ENCODE data around the gene ATOX1. TPM values are rescaled to one million over a fixed set of nuclear protein-coding genes. Genes with fewer than 3 reads are reported as not detected.

ATOX1 gene
- total and polyA plus RNA-seq, 2 experiments from 2014 or later, result 118 to 134 TPM

DNA sequence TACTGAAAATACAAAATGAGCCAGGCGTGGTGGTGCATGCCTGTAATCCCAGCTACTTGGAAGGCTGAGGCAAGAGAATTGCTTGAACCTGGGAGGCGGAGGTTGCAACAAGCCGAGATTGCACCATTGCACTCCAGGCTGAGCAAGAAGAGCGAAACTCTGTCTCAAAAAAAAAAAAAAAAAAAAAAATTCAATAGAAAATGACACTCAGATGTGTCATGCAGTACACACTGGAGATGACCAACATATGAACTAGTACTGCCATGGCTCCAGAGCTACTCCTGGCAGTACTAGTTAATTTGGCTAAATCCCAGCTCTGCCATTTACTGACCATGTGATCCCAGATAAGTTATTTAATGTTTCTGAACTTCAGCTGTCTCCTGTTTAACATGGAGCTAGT, 7.3 kb downstream of the ATOX1 start (continued):
- TF ChIP-seq EZH2phosphoT487 (IDR thresholded peaks at IDR 0.05; ENCODE audit: unreplicated experiment) (no peak), ZNF462 (CRISPR knock-in tag; IDR thresholded peaks at IDR 0.05) (no peak), ZNF331 (CRISPR knock-in tag; IDR thresholded peaks at IDR 0.05; ENCODE audit: low read depth) (no peak)

GRCh38 chr5:151750121-151750520, 8.3 kb downstream of the ATOX1 start:
- Mint-ChIP-seq H3K27ac (no peak overlapping the region), H3K9me3 (no peaks in the 10 kb centered on the region), H3K4me1 (peaks cover 3% of the 10 kb centered on the region; the same call in 2 of the 3 replicates), H3K4me3 (no peak overlapping the region), H3K27me3 (ENCODE audit: insufficient read depth, low read depth, poor library complexity) (peaks cover 3% of the 10 kb centered on the region), H3K36me3 (ENCODE audit: low read depth) (peaks cover 8% of the 10 kb centered on the region; the same call in 1 of the 3 replicates)
- H3K4me2 ChIP-seq, result no peak overlapping the region
- no peak for ATAC-seq
- no peaks in the 10 kb centered on the region for H3K36me3 ChIP-seq (ENCODE audit: insufficient read depth)
- H3K27me3 ChIP-seq (ENCODE audit: insufficient read depth), result no peaks in the 10 kb centered on the region
- peaks cover 4% of the 10 kb centered on the region; the same call in 1 of the 2 replicates for H3K79me2 ChIP-seq (replicated peaks; ENCODE audit: insufficient read depth)
- no peak for DNase-seq (ENCODE audit: low spot score)
- no peak overlapping the region for H3K4me3 ChIP-seq
- peaks cover under 1% of the 10 kb centered on the region; the same call in 1 of the 2 replicates for H3K4me1 ChIP-seq (ENCODE audit: insufficient read depth)
- H3K9me2 ChIP-seq (ENCODE audit: insufficient read depth), result no peaks in the 10 kb centered on the region
- H3F3A ChIP-seq (replicated peaks; ENCODE audit: low read depth), result no peaks in the 10 kb centered on the region
- H4K20me1 ChIP-seq (replicated peaks; ENCODE audit: insufficient read depth), result no peaks in the 10 kb centered on the region
- no peak overlapping the region for H3K27ac ChIP-seq (ENCODE audit: low read depth)
- no peak overlapping the region for H2AFZ ChIP-seq
- TF ChIP-seq ZNF462 (CRISPR knock-in tag; IDR thresholded peaks at IDR 0.05) (no peak), CREB1 (CRISPR knock-in tag; IDR thresholded peaks at IDR 0.05; ENCODE audit: low read depth) (no peak)
- TF ChIP-seq, protein P1, sequence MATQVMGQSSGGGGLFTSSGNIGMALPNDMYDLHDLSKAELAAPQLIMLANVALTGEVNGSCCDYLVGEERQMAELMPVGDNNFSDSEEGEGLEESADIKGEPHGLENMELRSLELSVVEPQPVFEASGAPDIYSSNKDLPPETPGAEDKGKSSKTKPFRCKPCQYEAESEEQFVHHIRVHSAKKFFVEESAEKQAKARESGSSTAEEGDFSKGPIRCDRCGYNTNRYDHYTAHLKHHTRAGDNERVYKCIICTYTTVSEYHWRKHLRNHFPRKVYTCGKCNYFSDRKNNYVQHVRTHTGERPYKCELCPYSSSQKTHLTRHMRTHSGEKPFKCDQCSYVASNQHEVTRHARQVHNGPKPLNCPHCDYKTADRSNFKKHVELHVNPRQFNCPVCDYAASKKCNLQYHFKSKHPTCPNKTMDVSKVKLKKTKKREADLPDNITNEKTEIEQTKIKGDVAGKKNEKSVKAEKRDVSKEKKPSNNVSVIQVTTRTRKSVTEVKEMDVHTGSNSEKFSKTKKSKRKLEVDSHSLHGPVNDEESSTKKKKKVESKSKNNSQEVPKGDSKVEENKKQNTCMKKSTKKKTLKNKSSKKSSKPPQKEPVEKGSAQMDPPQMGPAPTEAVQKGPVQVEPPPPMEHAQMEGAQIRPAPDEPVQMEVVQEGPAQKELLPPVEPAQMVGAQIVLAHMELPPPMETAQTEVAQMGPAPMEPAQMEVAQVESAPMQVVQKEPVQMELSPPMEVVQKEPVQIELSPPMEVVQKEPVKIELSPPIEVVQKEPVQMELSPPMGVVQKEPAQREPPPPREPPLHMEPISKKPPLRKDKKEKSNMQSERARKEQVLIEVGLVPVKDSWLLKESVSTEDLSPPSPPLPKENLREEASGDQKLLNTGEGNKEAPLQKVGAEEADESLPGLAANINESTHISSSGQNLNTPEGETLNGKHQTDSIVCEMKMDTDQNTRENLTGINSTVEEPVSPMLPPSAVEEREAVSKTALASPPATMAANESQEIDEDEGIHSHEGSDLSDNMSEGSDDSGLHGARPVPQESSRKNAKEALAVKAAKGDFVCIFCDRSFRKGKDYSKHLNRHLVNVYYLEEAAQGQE (IDR thresholded peaks at IDR 0.05; ENCODE audit: unreplicated experiment), result no peak

Data from GM23338 (cell line).